Astrocyte (in vitro differentiated cells and primary cell): ENCODE data around the gene OR1Q1. TPM values are rescaled to one million over a fixed set of nuclear protein-coding genes. Genes with fewer than 3 reads are reported as not detected.

Experiments
- DNase-seq: peaks from one replicate; pipeline ENCODE4 v3.0.0-alpha.2; 2010; ENCODE audit warnings: low read depth
- FAIRE-seq: peaks from 2 replicates; lab custom pipeline; 2011; peaks lifted over from hg19 to GRCh38; lab: Jason Lieb, UNC
- H2AFZ ChIP-seq: 2 replicates; pipeline ENCODE4 v1.6.0; 2012; ENCODE audit warnings: low read depth, low read length, inconsistent platforms
- H3K27ac ChIP-seq: 2 replicates; pipeline ENCODE4 v1.5.1; 2011; ENCODE audit warnings: low read depth, low read length, inconsistent platforms
- H3K27me3 ChIP-seq: 2 replicates; pipeline ENCODE4 v1.6.0; 2011; ENCODE audit warnings: low read length, inconsistent platforms; ENCODE audit not compliant: insufficient read depth
- H3K36me3 ChIP-seq: 2 replicates; pipeline ENCODE4 v1.5.1; 2011; ENCODE audit warnings: low read length, inconsistent platforms; ENCODE audit not compliant: insufficient read depth
- H3K4me1 ChIP-seq: 2 replicates; pipeline ENCODE4 v1.5.1; 2011; ENCODE audit warnings: low read length, inconsistent platforms; ENCODE audit not compliant: insufficient read depth
- H3K4me2 ChIP-seq: 2 replicates; pipeline ENCODE4 v1.6.0; 2012; ENCODE audit warnings: low read length, inconsistent platforms
- H3K4me3 ChIP-seq: 2 replicates; pipeline ENCODE4 v1.5.1; 2011; ENCODE audit warnings: low read depth, mild to moderate bottlenecking, low read length, inconsistent platforms; ENCODE audit not compliant: insufficient read depth
- H3K79me2 ChIP-seq: 2 replicates; pipeline ENCODE4 v1.6.0; 2012; ENCODE audit warnings: mild to moderate bottlenecking, low read length, inconsistent platforms; ENCODE audit not compliant: insufficient read depth
- H3K9ac ChIP-seq: 2 replicates; pipeline ENCODE4 v1.6.0; 2012; ENCODE audit warnings: mild to moderate bottlenecking, low read length, inconsistent platforms
- H3K9me3 ChIP-seq: 2 replicates; pipeline ENCODE4 v1.5.1; 2012; ENCODE audit warnings: low read depth, mild to moderate bottlenecking, low read length, inconsistent platforms; ENCODE audit not compliant: insufficient read depth
- H4K20me1 ChIP-seq: 2 replicates; pipeline ENCODE4 v1.6.0; 2012; ENCODE audit warnings: low read length, inconsistent platforms; ENCODE audit not compliant: insufficient read depth
- H3K27ac Mint-ChIP-seq: one replicate; pipeline ENCODE4 v1.8.0; 2021; ENCODE audit warnings: mild to moderate bottlenecking, mixed read lengths; ENCODE audit not compliant: unreplicated experiment
- H3K27me3 Mint-ChIP-seq: one replicate; pipeline ENCODE4 v1.8.0; 2021; ENCODE audit warnings: low read depth, mixed read lengths; ENCODE audit not compliant: unreplicated experiment
- H3K36me3 Mint-ChIP-seq: one replicate; pipeline ENCODE4 v1.8.0; 2021; ENCODE audit warnings: low read depth, mixed read lengths; ENCODE audit not compliant: unreplicated experiment
- H3K4me1 Mint-ChIP-seq: one replicate; pipeline ENCODE4 v1.8.0; 2021; ENCODE audit warnings: low read depth, mixed read lengths; ENCODE audit not compliant: unreplicated experiment
- H3K4me3 Mint-ChIP-seq: one replicate; pipeline ENCODE4 v1.8.0; 2021; ENCODE audit warnings: mild to moderate bottlenecking, moderate library complexity, mixed read lengths; ENCODE audit not compliant: unreplicated experiment
- H3K9me3 Mint-ChIP-seq: one replicate; pipeline ENCODE4 v1.8.0; 2021; ENCODE audit warnings: mild to moderate bottlenecking, mixed read lengths; ENCODE audit not compliant: unreplicated experiment
- EZH2 ChIP-seq: IDR thresholded peaks from 2 replicates; pipeline ENCODE4 v1.6.1; 2012; ENCODE audit warnings: mild to moderate bottlenecking, low read length, inconsistent platforms; ENCODE audit not compliant: insufficient read depth
- total RNA-seq: library from RNA; stranded (reverse); gene quantifications from 2 replicates; pipeline ENCODE4 v1.2.1, GENCODE V29; 2021
- TF ChIP-seq, protein P1 (sequence below): IDR thresholded peaks from 2 replicates; pipeline ENCODE4 v1.5.1; 2011; ENCODE audit warnings: low read depth, mild to moderate bottlenecking, inconsistent platforms, low read length, moderate library complexity; ENCODE audit not compliant: insufficient read depth

Gene OR1Q1
- total RNA-seq, 1 donor from 2014 or later, result not detected

DNA sequence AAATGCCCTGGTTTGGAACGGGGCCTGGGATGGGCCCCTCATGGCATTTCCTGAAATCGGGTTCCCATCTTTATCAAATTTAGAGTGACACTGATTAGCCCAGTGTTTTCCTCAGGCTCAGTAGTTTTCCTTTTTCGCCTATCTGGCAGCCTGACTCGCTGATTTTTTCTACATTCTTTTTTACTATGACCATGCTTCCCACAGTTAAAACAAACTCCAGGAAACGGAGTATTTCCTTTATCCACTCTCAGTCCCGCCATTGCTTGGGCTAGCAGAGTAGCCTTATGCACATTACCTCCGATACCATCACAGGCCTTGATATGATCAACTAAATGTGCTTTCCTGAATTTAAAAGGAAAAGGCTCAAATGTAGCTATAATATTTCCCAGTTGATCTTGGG is 5.5 kb downstream of the OR1Q1 start:
- Histone ChIP-seq H2AFZ (no peak overlapping the region), H3K4me2 (no peak overlapping the region), H4K20me1 (no peaks in the 10 kb centered on the region), H3K9me3 (no peaks in the 10 kb centered on the region), H3K9ac (no peak overlapping the region), H3K4me1 (no peaks in the 10 kb centered on the region), H3K4me3 (no peak overlapping the region), H3K27me3 (no peaks in the 10 kb centered on the region), H3K27ac (no peak overlapping the region), H3K79me2 (no peaks in the 10 kb centered on the region), H3K36me3 (no peaks in the 10 kb centered on the region)
- Mint-ChIP-seq H3K4me3 (no peak overlapping the region), H3K4me1 (no peaks in the 10 kb centered on the region), H3K36me3 (no peaks in the 10 kb centered on the region), H3K27me3 (no peaks in the 10 kb centered on the region), H3K27ac (no peak overlapping the region), H3K9me3 (peaks cover 1% of the 10 kb centered on the region)
- no peak for DNase-seq
- TF ChIP-seq EZH2, result no peak
- TF ChIP-seq, protein P1, sequence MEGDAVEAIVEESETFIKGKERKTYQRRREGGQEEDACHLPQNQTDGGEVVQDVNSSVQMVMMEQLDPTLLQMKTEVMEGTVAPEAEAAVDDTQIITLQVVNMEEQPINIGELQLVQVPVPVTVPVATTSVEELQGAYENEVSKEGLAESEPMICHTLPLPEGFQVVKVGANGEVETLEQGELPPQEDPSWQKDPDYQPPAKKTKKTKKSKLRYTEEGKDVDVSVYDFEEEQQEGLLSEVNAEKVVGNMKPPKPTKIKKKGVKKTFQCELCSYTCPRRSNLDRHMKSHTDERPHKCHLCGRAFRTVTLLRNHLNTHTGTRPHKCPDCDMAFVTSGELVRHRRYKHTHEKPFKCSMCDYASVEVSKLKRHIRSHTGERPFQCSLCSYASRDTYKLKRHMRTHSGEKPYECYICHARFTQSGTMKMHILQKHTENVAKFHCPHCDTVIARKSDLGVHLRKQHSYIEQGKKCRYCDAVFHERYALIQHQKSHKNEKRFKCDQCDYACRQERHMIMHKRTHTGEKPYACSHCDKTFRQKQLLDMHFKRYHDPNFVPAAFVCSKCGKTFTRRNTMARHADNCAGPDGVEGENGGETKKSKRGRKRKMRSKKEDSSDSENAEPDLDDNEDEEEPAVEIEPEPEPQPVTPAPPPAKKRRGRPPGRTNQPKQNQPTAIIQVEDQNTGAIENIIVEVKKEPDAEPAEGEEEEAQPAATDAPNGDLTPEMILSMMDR, result no peak
- FAIRE-seq, result no peak

DNA sequence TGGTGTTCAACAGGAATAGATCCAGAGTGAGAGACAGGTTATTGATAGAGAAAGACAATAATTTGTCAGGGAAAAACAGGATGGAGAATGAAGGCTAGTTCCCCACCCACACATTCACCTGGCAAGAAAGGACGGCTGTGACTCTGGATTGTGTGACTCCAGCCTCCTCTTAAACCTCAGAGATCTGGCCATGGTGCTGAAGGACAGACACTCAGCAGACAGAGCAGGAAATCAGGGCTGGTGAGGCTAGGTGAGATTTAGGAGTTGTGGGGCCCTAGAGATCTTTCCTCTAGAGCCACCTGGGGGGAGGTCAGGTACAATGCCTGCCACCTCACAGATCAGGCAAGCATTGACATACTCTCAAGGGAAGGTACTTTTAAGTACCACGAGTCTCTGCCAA is 27.7 kb downstream of the OR1Q1 start:
- Histone ChIP-seq H3K9me3 (no peaks in the 10 kb centered on the region), H4K20me1 (no peaks in the 10 kb centered on the region), H3K4me1 (no peaks in the 10 kb centered on the region), H3K27me3 (no peaks in the 10 kb centered on the region), H3K4me2 (no peak overlapping the region), H3K9ac (no peak overlapping the region), H3K27ac (no peak overlapping the region), H2AFZ (no peak overlapping the region), H3K4me3 (no peak overlapping the region), H3K79me2 (no peaks in the 10 kb centered on the region), H3K36me3 (no peaks in the 10 kb centered on the region)
- no peak overlapping the region for H3K27ac Mint-ChIP-seq
- H3K4me1 Mint-ChIP-seq, result no peaks in the 10 kb centered on the region
- no peak overlapping the region for H3K4me3 Mint-ChIP-seq
- no peaks in the 10 kb centered on the region for H3K36me3 Mint-ChIP-seq
- no peaks in the 10 kb centered on the region for H3K9me3 Mint-ChIP-seq
- FAIRE-seq (no peak), DNase-seq (no peak)
- no peaks in the 10 kb centered on the region for H3K27me3 Mint-ChIP-seq
- TF ChIP-seq EZH2, result no peak
- TF ChIP-seq, protein P1, result no peak

DNA sequence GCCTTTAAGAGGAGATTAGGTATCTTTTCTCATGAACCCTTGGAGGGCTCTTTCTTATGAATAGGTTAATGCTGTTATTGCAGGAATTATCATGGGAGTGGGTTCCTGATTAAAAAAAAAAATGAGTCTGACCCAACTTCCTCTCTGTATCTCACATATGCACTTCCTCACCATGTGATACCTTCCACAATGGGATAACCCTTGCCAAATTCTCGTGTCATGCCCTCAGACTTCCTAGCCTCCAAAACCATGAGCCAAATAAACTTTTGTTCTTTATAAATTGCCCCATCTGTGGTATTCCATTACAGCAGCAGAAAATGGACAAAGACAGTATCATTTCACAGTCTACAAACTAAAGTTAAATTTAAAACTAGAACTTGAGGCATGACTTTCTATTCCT is 41.8 kb downstream of the OR1Q1 start:
- H3K4me3 ChIP-seq, result no peak overlapping the region
- no peak overlapping the region for H3K27ac ChIP-seq
- Mint-ChIP-seq H3K4me3 (no peak overlapping the region), H3K27ac (no peak overlapping the region), H3K9me3 (peaks cover 3% of the 10 kb centered on the region), H3K27me3 (no peaks in the 10 kb centered on the region), H3K4me1 (no peaks in the 10 kb centered on the region), H3K36me3 (no peaks in the 10 kb centered on the region)
- H2AFZ ChIP-seq, result no peak overlapping the region
- H3K27me3 ChIP-seq, result no peaks in the 10 kb centered on the region
- H3K4me2 ChIP-seq, result no peak overlapping the region
- DNase-seq, result no peak
- no peak for TF ChIP-seq EZH2
- TF ChIP-seq, protein P1, result no peak
- FAIRE-seq, result no peak
- no peaks in the 10 kb centered on the region for H3K36me3 ChIP-seq
- H3K9ac ChIP-seq, result no peak overlapping the region
- H3K79me2 ChIP-seq, result no peaks in the 10 kb centered on the region
- no peaks in the 10 kb centered on the region for H3K4me1 ChIP-seq
- no peaks in the 10 kb centered on the region for H3K9me3 ChIP-seq
- no peaks in the 10 kb centered on the region for H4K20me1 ChIP-seq
